BJ (cell line): ENCODE results near the gene PLSCR4. TPM values are rescaled to one million over a fixed set of nuclear protein-coding genes. Genes with fewer than 3 reads are reported as not detected.

ENCODE experiments used
- CTCF ChIA-PET: fragments of 350-600 bp; formaldehyde crosslinking; extraction: SDS; loops from one replicate; lab custom pipeline; 2021; ENCODE audit warnings: antibody characterized with exemption, inconsistent platforms; lab: Yijun Ruan, JAX
- POLR2A ChIA-PET: fragments of 300-600 bp; sonication (Branson Sonifier 250); formaldehyde crosslinking; extraction: SDS; loops from one replicate; lab custom pipeline; 2021; ENCODE audit warnings: antibody characterized with exemption; lab: Charles Lee
- DNase-seq: peaks from one replicate; pipeline ENCODE4 v3.0.0-alpha.2; 2011; ENCODE audit warnings: low read depth
- H3K27me3 ChIP-seq: 2 replicates; pipeline ENCODE4 v1.6.0; 2011; ENCODE audit warnings: low read length; ENCODE audit not compliant: control insufficient read depth, insufficient read depth
- H3K36me3 ChIP-seq: 2 replicates; pipeline ENCODE4 v1.5.1; 2011; ENCODE audit warnings: low read length; ENCODE audit not compliant: control insufficient read depth, insufficient read depth
- H3K4me3 ChIP-seq: 2 replicates; pipeline ENCODE4 v1.5.1; 2011; ENCODE audit warnings: low read depth, mild to moderate bottlenecking, control low read depth, low read length
- CTCF ChIP-seq: IDR thresholded peaks from 2 replicates; pipeline ENCODE4 v1.5.1; 2011; ENCODE audit warnings: low read depth, mild to moderate bottlenecking, control low read depth, inconsistent platforms, low read length, moderate library complexity; ENCODE audit not compliant: insufficient read depth
- polyA plus RNA-seq: library from polyadenylated mRNA; depleted of rRNA; stranded (reverse); fragments of >200 nt; gene quantifications from 2 replicates; pipeline ENCODE4 v1.2.3, GENCODE V29; 2011

The PLSCR4 gene
- polyA plus RNA-seq, 1 experiment, result 28.4 TPM

- DNase-seq, result no peak
- no peak for TF ChIP-seq CTCF
- Histone ChIP-seq H3K4me3 (no peak overlapping the region), H3K36me3 (no peaks in the 10 kb centered on the region), H3K27me3 (no peaks in the 10 kb centered on the region)
- ChIA-PET POLR2A (no interaction called here), CTCF (no interaction called here)
Measured at GRCh38 chr3:146246526-146246925, 4.4 kb downstream of the PLSCR4 start.

GRCh38 chr3:146243559-146243958 is 7.3 kb downstream of the PLSCR4 start:
- Histone ChIP-seq H3K4me3 (no peak overlapping the region), H3K27me3 (no peaks in the 10 kb centered on the region), H3K36me3 (no peaks in the 10 kb centered on the region)
- ChIA-PET POLR2A (no interaction called here), CTCF (no interaction called here)
- TF ChIP-seq CTCF, result no peak
- DNase-seq, result no peak

GRCh38 chr3:146241523-146242240 is 9.2 kb downstream of the PLSCR4 start:
- ChIA-PET POLR2A (no interaction called here), CTCF (interaction anchor here (0.7 to 1.3 kb wide), 4 partner anchors 8 to 89 kb away, joined by 3 to 5 read pairs (median 4); no protein-coding TSS in a partner anchor)
- no peak for TF ChIP-seq CTCF
- no peaks in the 10 kb centered on the region for H3K27me3 ChIP-seq
- H3K36me3 ChIP-seq, result no peaks in the 10 kb centered on the region
- no peak overlapping the region for H3K4me3 ChIP-seq
- no peak for DNase-seq

GRCh38 chr3:146233487-146233886 is 17.4 kb downstream of the PLSCR4 start:
- no peak for TF ChIP-seq CTCF
- ChIA-PET POLR2A (no interaction called here), CTCF (interaction anchor here (0.5 to 1.5 kb wide), 3 partner anchors 9 to 23 kb away, joined by 3 to 5 read pairs (median 3); no protein-coding TSS in a partner anchor)
- Histone ChIP-seq H3K36me3 (no peaks in the 10 kb centered on the region), H3K27me3 (no peaks in the 10 kb centered on the region), H3K4me3 (no peak overlapping the region)
- no peak for DNase-seq

- no peaks in the 10 kb centered on the region for H3K27me3 ChIP-seq
- CTCF ChIA-PET, result interaction anchor here (4.7 kb wide), 1 partner anchor 100 kb away, joined by 27 read pairs; no protein-coding TSS in a partner anchor
- POLR2A ChIA-PET, result no interaction called here
- no peak for TF ChIP-seq CTCF
- H3K4me3 ChIP-seq, result no peak overlapping the region
- no peaks in the 10 kb centered on the region for H3K36me3 ChIP-seq
- DNase-seq, result no peak
Measured at GRCh38 chr3:146227486-146227885, 23.4 kb downstream of the PLSCR4 start.
